ENCODE measurements around the gene GPN1.
"Not testable (repeated sequence)": the region's sequence is repeated elsewhere in the genome, so short reads cannot be mapped to it uniquely, and the experiment has no call there.

The GPN1 gene

DNA sequence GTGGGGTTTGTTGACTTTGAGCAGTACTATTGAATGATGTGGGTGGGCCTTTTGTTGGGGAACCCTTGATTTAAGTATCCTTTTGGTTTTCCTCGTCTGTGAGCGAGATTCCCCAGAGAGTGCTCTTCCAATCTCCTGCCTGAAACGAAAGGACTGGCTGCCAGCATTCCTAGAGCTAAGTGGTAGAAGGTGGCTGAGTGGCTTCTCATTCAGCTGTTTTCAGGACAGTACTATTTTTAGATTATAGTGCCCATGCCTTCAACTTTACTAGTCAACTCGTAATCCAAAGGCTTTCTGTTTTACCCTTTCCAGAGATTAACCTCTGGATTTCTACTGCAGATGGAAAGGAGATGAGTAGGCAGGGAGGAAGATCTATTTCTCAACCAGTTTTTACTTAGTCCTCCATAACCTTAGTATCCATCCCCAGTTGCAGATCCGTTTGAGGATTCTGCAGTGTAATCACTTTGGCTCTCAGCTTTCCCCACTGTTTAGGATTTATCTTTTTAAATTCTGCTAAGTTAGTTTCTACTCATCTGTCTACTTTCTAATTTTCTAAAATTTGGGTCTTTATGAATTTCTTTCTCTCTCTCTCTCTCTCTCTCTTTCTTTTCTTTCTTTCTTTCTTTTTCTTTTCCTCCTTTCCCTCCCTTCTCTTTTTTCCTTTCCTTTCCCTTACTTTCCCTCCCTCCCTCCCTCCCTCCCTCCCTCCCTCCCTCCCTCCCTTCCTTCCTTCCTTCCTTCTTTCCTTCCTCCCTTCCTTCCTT lies 44.1 kb downstream of the GPN1 start:
- no peak for ATAC-seq

DNA sequence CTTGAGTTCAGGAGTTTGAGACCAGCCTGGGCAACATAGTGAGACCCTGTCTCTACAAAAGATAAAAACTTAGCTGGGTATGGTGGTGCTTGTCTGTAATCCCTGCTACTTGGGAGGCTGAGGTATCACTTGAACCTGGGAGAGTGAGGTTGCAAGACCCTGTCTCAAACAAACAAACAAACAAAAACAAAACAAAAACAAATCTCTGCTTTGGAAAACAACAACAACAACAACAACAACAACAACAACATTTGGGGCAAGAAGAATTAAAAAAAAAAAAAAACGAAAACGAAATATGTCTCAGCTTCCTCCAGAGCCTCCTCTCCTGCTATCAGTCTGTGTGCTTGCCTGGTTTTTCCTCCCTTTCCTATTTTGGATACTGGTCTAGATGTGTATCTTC lies 51.7 kb downstream of the GPN1 start:
- no peak for ATAC-seq

DNA sequence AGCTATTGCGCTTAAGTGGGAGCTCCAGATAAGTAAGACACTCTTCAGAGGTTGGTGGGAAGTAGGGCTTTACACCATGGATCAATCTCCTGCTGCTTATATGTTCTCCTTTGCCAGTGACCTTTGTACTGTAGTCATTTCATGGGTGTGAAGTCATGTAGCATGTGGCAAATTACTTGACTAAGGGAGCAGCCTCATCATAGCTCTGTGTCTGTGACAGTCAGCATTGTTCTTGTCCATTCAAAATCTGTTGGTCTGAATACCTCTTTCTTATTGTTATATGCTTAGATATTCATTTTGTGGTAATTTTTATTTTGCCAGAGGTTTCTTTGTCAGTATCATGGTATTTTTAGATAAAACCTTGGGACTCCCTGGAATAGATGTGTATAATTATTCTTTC lies 53.0 kb downstream of the GPN1 start:
- ATAC-seq, result peak; percentile 66 to 70

DNA sequence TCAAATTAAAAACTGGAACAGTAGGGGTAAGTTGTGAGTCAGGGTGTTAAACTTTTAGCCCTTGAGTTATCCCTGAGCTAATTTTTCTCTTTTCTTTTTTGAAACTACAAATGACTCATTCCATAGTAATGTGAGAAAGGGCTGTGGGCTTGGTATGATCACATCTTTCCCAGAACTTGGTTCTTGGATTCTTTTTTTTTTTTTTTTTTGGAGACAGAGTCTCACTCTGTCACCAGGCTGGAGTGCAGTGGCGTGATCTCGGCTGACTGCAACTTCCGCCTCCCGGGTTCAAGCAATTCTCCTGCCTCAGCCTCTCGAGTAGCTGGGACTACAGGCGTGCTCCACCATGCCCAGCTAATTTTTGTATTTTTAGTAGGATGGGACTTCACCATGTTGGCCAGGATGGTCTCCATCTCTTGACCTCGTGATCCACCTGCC lies 53.5 kb downstream of the GPN1 start:
- ATAC-seq, result peak; percentile 64 to 73

DNA sequence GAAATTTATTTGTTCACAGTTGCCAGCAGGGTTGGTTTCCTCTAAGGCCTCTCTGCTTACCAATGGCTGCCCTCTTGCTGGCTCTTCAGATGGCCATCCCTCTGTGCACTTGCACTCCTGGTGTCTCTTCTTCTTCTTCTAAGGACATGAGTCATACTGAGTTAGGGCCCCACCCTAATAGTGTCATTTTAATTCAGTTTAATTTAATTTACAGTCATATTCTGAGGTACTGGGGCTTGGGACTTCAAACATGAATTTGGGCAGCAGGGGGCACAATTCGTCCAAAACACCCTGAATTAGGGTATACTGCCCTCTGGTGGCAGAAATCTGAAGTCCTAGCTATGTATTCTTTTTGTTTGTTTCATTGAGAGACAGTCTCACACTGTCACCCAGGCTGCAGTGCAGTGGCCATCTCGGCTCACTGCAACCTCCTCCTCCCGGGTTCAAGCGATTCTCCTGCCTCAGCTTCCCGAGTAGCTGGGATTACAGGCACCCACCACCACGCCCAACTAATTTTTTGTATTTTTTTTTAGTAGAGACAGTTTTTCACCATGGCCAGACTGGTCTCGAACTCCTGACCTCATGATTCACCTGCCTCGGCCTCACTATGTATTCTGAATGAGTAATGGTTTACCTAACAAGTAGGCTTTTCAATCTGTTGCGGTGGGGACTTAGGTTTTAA lies 54.7 kb downstream of the GPN1 start:
- peak; percentile 78 to 80 for ATAC-seq

DNA sequence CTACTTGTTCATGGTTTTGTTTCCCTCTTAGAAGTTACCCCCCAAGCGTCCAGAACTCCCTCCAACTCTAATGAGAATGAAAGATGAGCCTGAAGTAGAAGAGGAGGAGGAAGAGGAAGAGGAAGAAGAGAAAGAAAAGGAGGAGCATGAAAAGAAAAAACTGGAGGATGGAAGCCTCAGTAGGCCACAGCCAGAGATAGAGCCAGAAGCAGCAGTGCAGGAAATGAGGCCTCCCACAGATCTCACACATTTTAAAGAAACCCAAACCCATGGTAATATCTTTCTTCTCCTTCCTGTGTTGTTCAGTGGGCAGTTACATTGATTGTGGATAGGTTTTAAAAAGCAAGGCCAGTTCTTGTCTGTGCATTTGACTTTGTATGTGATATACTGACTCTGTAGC lies 56.2 kb downstream of the GPN1 start:
- not testable (repeated sequence) for ATAC-seq

DNA sequence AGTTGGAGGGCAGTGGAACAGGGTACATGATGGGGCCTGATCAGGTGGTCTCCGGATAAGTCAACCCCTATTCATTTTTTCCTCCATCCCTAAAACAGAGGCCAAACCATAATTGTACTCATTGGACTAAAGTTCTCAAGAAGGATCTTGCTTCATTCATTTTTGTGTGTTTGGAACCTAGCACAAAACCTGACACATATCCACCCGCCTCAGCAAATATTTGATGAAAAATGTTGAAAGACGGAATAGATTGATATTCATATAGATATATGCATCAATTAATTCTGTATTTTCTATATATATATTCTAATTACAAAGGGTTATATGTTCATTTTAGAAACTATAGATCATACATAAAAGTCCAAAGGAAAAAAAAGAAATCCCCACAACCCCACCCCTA lies 56.7 kb downstream of the GPN1 start:
- ATAC-seq, result no peak

DNA sequence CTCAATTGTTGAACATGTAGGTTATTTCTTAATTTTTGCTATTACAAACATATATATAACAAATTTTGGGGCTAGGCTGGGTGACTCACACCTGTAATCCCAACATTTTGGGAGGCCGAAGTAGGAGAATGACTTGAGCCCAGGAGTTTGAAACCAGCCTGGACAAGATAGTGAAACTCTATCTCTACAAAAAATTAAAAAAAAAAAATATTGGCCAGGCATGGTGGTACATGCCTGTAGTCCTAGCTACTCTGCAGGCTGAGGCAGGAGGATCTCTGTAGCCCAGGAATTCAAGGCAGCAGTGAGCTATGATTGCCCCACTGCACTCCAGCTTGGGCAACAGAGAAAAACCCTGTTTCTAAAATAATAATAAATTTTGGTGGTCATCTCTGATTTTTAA lies 58.4 kb downstream of the GPN1 start:
- no peak for ATAC-seq

DNA sequence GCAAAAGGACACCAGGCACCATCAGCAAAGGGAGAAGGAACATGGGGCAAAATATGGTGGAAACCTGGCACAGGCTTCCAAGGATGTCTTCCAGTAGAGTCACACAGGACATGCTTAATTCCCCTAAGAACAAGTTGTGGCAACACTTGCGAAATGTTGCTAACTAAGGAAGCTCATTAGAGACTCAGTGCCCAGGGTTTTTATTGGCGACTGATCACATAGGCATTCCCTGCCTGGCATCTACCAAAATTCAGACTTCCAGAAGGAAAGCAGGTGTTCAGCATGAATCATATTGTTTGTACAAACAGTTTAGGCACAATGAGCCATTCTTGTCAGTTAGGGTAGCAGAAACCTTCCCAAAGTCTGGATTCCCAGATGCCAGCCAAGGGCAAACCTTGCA lies 60.6 kb downstream of the GPN1 start:
- no peak for ATAC-seq

DNA sequence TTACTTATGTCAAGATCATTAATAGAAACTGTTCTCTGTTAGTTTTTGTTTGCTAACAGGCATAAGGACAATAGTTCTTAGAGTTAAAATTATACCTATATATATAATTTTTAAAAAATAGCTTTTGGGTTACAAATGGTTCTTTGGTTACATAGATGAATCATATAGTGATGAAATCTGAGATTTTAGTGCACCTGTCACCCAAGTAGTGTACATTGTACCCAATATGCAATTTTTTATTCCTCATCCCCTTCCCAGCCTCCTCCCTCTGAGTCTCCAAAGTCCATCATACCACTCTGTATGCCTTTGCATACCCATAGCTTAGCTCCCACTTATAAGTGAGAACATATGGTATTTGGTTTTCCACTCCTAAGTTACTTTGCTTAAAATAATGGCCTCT lies 61.2 kb downstream of the GPN1 start:
- ATAC-seq, result no peak

DNA sequence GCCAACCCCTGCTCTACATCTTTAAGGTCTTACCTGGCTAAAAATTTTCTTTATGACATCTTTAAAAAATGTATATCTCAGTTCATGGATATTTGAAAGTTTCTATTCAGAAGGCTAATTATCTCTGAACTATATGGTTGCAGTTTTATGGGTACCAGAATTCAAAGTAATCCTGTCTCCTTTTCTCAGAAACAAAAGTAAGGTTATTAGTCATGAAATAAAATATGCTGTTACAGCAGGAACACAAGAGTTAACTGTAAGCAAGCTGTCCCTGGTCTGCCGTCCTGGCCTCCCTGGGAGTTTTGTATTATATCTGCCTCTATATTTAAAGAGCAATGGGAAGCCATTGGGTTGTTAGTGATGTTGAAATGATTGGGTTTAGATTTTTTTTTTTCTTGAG lies 68.8 kb downstream of the GPN1 start:
- ATAC-seq, result peak in 1 of 2 donors; percentile 58
